ENCODE results near the gene FEM1B.
"Not testable (repeated sequence)": the region's sequence is repeated elsewhere in the genome, so short reads cannot be mapped to it uniquely, and the experiment has no call there.

FEM1B gene

DNA sequence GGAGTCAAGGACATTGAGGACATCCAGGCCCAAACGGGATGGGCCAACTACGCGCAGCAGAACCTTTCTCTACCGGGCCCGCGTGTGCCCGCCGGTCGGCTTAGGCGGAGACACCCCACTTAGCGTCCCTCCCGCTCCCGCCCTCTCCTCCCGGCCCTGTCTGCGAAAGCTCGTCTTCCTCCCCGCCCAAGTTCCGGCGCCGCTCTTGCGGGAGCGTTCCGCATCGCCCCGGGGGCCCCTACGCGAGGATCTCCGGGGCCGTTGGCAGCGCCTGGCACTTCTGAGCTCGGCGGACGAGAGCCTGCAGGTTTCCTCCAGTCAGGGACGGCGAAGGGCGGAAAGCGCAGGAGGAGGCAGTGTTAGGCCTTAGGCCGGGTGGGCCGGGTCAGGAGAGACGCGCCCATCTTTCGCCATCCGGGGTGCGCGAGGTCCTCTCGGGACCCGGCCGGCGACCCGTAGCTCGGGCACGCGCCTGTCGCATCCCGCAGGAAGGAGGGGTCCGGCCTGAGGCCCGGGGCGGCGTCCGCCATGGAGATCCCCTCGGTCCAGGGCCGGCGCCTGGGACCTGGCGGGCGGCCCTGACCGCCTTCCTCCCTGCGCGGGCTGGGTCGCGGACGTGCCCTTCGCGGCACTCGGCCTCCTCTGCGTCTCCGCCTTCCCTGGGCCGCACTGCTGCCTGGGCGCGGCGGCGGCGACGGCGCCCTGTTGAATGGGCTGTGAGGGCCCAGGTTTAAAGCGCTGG, at the start of gene FEM1B:
Gene FEM1B (plus strand): TSS at position 143 of the 742 bp plus-strand sequence. CDS start 673 bp downstream, outside the sequence.
- peak; percentile 89 for DNase-seq (ENCODE audit: low spot score)

DNA sequence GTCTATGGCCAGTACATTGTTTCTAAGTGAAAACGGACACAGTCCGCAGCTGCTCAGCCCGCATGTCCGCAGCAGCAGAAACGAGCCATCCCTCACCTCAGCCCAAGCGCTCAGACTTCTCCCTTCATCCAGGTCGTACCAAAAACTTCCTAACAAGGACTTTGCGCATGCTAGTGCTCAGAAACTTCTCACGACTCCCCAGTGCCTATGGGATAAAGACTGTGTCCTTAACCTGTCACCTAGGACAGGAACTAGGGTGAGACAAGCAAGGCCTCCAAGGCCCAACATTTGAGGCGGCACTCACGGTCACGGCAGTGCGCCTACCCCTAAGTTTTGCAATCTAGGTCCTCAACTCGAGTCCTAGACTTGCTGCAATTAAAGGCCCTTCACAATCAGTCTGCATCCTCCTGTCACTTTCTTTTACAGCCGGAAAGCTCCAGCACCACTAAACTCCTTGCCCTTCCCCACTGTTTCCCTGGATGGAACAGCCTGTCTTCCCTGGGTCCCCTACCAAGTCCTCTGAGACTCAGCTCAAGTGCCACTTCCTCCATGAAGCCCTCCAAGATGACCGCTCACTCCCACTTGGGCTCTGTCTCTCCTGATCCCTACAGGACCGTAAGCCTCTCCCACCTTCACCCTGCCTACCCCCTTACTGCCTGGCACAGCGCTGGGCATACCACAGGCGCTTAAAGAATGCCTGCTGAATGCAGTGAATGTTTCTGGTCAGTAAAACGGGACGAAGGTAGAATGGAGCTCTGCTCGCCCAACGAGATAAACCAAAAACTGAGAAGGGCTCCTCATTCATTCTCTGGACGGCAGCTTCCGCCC, 49.2 kb upstream of the FEM1B start:
- no peak for DNase-seq (ENCODE audit: low spot score)

DNA sequence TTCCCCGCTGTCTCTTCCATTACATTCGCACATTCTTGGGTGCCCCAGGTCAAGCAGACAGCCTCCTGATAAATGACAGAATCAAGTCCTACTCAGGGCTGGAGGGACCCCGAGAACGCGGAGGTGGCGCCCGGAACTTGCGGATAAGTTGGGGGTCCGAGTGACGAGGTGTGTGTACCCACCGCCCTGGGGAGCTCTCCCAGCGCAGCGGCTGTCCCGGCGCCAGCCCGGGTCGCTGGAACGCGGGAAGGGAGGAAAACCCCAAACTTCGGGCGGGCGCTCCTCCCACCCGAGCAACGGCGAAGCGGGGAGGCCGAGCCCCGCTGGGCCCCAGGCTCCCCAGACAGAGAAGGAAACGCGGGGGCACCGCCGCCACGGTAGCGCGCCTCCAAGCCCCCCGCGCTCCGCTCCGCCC, 48.6 kb upstream of the FEM1B start:
- DNase-seq (ENCODE audit: low spot score) = no peak

DNA sequence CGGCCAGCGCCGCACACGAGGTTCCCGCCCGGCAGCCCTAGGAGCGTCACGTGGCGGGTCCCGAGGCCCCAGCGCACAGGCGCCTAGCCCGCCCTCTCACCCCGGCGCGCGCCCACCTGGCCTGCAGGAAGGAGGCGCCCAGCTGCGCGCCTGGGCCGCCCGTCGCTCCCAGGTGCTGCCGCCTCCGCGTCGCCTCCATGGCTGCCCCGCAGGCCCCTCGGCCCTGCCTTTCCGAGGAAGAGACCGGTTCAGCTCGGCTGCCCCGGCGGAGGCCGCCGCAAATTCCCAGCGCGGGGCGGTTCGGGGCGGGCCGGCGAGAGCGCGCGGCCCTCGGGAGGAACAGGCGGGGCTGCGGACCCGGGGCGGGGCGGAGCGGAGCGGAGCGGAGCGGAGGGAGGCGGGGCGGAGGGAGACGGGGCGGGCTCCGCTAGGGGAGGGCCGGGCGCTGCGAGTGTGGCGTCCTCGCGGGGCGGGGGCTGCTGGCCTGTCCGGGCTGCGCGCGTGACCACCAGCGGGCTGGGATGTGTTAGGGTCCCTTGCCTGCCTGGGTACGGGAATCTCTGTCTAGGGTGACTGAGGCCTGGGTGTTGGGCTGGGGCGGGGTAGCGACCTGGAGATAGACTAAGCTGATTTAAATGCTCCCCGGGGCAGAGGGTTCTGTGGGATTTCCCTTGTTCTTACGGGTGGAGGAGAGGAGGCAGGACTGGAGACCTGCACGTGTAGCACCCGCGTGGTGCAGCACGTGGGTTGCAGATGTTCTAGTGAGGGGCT, 48.0 kb upstream of the FEM1B start, which contains the start of gene CLN6:
Gene CLN6 (minus strand): TSS at position 343 of the 771 bp plus-strand sequence. CDS start 144 bp downstream, at position 199.
- peak; percentile 61 for DNase-seq (ENCODE audit: low spot score)

DNA sequence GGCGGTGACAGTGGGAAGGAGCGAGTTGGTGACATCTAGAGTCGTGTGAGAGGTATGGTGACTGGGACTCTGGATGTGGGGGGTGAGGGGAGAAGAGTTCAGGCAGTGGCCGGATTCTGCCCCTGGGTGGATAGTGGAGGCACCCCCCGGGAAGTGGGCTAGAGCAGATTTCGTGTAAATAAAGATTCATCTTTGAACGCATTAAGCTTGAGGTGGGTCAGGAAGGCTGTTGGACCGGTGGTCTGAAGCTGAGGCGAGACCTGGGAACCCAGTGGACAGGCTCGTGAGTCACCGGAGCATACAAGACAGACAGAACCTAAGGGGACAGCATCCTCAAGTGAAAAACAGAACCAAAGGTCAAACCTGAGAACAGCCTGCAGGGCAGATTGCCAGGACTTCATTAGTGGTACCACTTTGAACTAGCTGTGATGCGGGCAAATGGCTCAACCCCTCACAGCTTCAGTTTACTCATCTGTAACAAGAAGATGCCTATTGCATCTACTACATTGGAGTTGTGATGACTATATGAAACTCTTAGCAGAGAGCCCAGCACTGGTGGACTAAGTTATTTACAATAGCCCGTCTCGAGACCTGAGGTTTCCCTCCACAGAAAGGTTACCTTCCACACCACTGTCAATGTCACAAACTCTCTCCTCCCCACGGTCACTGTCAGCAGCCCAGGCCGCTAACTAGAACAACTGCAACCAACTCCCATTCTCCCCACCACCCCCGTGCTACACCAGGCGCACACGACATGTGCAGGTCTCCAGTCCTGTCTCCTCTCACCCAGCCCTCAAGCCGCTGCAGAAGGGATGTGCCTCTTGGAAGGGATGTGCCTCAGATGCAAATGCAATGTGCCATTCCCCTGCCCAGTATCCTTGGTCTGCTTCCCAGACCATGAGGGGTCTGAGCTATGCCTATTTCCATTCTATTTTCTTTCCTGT, 47.1 kb upstream of the FEM1B start:
- DNase-seq (ENCODE audit: low spot score) = peak; percentile 13

DNA sequence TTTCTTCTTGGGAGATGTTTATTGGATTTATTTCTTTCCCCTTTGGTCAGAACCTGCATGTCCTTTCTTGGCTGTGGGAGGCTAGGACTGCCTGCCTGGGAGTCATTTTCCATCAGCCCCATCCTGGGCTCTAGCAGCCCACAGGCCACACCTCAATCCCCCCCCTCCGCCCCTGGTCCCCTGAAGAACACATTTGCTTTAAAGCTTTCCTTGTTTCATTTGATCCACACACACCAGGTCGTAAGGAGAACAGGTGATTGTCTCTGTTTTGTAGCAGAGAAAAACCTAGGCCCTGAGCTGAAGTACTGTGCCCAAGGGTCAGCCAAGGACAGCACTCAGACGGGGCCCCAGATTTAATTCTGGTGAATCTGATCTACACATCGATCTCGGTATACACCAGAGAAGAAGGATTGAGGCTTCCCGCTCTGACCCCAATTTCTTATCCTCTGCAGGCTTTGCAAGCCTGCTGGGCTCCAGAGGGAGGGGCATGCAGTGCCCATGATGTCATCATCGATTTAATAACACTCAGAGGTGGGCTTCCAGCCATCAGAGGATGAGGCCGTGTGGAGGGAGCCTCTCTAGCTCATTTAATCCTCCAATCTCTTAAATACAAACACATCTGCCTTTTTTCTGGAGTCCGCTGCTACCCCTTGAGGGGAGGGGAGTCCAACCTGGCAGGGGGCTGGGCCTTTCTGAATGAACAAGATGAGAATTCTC, 46.3 kb upstream of the FEM1B start:
- DNase-seq (ENCODE audit: low spot score) = no peak

DNA sequence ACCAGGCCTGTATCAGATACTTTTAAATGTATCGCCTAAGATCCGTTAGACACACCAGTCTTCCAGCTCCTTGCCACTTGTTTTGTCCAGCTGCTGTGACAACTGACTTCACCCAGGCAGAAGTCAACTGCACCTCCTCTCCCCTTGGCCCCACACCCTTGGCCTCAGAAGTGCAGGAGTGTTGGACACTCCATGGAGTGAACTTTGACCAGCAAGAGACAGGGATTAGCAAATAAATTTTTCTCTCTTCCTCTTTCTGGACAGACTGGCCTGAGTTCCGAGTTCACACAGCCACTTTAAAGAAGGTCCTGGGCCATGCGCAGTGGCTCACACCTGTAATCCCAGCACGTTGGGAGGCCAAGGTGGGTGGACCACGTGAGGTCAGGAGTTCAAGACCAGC, 45.1 kb upstream of the FEM1B start:
- DNase-seq (ENCODE audit: low spot score) = no peak

DNA sequence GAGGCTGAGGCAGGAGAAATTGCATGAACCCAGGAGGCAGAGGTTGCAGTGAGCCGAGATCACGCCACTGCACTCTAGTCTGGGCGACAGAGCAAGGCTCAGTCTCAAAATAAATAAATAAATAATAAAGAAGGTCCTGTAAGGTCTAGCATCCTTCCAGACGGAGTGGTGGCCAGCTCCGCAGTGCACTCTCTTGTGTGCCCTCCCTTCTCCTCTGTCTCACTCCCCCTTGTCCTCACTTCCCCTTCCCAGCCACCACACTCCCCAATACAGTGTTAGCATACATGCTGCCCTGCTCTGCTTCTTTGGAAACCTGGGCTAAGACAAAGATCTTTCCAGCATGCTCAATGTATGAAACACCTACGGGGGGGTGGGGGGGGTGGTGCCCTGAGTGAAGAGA, 44.6 kb upstream of the FEM1B start:
- no peak for DNase-seq (ENCODE audit: low spot score)

DNA sequence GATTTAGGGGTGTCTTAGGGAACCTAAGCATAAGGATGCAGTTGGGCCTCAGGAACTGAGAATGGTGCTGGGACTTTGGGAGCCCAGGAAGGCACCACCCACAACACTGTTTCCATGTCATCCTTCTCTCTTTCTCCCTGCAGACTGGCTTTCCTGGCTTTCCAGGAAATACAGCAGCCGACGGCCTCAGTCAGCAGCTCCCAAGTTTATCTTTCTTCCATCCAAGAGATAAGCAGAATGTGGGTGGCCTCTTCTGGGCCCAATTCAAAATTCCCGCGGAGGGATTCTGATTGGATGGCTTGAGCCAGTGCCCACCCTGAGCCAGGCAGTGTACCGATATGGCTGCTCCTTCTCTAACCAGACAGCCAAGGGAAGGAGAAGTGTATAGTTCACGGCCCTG, 43.5 kb upstream of the FEM1B start:
- DNase-seq (ENCODE audit: low spot score) = no peak

DNA sequence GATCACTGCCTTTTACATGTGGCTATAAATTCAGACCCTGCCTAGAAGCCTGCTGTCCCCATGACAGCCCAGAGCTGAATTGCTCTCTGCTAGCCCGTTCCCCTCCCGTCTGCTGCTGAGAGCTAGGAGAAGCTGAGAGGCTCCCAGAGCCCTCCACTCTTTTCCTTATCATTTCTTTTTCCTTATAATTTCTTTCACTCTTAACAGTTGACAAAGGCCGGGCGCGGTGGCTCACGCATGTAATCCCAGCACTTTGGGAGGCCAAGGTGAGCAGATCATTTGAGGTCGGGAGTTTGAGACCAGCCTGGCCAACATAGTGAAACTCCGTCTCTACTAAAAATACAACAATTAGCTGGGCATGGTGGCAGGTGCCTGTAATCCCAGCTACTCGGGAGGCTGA, 43.0 kb upstream of the FEM1B start:
- DNase-seq (ENCODE audit: low spot score) = not testable (repeated sequence)

DNA sequence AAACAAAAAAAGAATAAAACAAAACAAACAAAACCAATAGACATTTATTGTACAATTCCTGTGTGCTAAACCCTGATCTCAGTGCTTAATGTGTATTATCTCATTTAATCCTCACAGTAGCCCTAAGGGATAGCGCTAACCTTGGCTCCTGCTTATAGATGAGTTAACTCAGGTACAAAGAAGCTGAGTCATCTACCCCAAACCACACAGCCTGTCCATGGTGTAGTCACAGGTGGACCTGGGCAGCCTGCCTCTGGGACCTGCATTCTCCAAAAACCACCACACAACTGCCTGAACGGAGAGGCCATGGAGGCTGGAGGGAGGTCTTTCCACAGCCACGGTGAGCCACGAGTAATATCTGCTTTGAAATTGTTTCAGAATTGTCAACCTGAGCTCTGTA, 42.5 kb upstream of the FEM1B start:
- no peak for DNase-seq (ENCODE audit: low spot score)

DNA sequence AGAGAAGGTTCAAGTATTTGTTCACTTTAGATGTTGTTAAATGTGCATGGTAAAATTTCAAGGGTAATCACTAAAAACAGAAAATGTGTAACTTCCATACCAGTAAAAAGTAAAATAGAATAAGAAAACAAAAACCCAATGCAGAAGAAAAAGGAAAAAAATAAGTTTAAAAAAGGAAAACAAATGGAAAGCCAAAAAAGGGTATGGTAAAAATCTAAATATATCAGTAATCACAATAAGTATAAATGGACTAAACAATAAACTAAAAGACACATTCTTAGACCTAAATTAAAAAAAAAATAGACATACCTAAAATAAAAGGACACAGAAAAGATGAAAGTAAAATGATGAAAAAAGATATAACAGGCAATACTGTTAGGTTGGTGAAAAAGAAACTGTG, 38.5 kb upstream of the FEM1B start:
- DNase-seq (ENCODE audit: low spot score) = no peak

DNA sequence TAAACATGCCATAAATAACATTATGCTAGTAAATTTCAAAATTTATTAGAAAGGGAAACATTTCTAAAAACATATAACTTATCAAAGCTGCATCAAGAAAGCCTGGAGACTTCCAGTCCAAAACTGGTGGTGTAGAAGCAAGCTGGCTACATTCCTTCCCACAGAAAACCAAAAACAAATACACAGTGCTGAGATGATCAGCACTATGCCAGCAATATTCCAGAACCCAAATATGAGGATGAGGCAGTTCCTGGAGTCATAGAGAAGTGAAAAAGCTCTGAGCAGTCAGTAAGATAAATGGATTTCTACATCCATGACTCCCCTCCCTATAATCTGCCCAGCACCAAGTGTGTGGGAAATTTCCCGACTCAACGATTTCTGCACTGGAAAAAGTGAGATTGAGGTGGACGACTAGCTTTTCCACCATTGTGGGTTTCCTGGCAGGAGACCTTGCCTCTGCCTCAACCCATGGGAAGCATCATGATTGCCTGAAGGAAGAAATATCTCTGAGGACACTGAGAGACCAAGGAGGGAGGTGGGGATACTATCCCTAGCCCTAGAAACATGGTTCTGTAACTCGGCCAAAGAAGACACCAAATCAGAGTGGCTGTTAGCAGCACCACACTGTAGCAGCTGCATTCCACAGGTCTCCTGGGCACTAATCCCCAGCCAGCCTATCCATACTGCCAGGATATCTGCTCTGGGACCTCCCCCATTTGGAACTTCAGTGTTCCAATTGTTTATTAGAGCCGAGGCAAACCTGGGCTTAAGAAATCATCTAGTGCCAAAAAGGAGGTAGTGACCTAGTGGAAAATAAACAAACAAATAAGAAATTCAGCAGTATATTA, 36.2 kb upstream of the FEM1B start:
- DNase-seq (ENCODE audit: low spot score) = no peak

DNA sequence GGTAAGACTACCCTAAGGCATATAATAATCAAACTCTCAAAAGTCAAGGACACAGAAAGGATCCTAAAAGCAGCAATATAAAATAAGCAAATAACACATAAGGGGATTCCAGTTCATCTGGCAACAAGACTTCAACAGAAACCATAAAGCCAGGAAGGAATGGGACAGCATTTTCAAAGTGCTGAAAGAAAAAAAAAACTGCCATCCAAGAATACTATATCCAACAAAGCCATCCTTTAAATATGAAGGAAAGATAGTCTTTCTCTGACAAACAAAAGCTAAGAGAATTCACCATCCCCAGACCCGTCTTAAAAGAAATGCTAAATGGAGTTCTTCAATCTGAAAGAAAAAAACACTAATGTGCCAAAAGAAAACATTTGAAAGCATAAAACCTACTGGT, 33.3 kb upstream of the FEM1B start:
- no peak for DNase-seq (ENCODE audit: low spot score)

DNA sequence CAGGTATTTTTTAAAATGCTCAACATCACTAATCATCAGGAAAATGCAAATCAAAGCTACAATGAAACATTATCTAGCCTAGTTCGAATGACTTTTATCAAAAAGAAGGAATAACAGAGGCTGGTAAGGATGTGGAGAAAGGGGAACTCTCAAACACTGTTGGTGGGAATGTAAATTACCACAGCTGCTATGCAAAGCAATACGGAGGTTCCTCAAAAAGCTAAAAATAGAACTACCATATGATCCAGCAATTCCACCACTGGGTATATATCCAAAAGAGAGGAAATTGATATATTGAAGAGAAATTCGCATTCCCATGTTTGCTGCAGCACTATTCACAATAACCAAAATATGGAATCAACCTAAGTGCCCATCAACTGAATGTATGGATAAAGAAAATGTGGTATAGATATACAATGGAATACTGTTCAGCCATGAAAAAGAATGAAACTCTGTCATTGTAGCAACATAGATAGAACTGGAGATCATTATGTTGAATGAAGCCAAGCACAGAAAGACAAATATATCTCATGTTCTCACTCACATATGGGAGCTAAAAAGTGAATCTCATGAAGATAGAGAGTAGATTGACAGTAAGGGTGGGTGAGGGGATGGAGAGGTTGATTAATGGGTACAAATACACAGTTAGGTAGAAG, 28.4 kb upstream of the FEM1B start:
- DNase-seq (ENCODE audit: low spot score) = no peak

DNA sequence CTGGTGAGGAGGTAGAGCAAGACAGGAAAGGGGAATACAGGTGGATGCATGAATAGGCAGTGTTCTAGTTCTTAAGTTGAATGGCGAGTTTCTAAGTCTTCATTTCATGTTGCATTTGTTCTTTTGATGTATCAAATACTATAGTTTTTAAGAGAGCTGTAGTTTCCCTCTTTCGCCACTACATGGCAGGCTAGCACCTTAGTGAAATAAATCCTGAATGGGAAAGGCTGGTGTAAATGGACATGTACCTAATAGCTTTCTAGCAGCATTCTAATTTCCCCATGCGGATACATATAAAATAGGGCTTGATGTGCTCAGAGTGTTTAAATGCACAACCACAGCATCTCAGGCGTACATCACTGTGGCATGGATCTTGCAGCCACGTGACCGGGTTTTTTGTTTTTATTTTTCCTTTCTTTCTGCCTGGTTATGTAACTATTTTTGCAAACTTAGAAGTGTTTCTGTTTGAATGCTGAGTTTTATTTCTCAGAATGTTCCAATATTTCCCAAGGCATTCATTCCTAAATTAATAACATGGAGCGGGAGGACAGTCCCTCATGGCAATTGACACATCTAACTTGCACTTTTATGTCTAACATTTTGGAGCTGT, 24.5 kb upstream of the FEM1B start:
- peak; percentile 71 for DNase-seq (ENCODE audit: low spot score)

DNA sequence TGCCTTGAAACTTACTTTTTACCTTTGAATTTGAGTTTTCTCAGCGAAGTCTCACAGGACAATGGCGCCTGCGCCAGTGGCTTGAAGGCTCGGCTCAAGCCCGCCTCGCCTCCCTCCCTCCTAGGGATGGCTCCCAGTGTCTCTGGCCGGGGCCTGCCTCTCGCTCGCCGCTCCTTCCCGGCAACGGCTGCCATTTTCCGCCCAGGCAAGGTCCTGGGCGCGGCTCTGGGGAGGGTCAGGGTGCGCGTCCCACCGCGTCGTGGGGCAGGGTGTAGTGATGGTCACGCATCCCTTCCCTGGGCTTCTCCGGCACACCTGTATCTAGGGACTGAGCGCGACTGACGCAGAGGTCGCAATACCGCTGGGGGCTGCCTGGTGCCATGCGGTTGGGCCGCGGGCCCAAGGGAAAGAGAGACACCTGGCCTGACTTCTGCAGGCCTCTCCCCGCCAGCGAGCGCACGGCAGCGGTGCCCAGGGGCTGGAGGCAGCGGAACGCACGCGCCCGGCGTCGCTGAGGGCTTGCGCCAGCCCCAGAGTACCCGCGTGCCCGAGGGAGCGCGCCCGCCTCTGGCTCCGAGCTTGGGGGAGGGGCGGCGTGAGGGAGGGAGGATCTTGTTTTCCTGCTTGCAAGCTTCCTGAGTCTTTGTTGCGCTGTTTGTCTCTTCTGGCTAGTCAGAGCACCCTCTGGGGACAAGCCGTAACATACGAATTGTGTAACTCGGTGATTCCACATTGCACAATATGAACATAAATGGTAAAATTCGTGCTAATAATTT, 20.7 kb upstream of the FEM1B start:
- DNase-seq (ENCODE audit: low spot score) = no peak

DNA sequence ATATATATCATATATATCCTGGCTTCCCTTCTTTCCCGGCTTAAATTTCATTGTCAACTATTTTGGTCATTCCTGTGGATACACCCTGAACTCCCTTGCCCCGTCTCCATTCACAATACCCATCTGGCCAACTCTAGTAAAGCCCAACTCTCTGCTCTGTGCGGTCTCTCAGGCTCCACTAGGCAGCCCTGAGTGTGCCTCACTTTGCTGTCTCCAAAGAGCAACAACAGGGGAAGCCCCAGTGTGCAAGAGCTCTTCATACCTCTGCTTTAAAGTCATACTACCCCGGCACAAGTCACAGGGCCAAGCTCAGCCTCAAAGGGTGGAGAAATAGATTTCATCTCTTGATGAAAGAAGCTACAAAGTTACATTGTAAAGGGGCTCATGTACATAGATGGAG, 18.9 kb upstream of the FEM1B start:
- no peak for DNase-seq (ENCODE audit: low spot score)
